ENCODE data around the gene TFDP1.

DNA sequence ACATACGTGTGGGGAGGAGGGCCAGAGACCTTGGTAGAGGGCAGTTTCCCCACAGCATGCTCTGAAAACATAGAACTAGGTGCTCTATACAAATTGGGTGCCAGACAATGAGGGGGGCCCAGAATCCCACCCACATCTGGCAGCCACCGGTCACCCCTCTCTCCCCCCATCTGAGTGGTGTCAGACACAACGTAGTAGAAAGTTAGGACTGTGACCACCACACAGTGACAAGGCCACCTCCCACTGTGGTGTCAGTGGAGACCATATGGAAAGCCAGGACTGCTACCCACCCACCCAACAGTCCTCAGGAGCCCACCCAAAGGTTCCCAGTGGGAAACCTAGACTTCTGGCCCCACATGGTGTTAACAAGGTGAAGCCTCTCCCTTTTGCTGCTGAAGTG lies 75.5 kb downstream of the TFDP1 start:
- TF ChIP-seq EZH2 (IDR thresholded peaks at IDR 0.05; ENCODE audit: low read length, missing control alignments) = no peak
- TF ChIP-seq, protein P1, sequence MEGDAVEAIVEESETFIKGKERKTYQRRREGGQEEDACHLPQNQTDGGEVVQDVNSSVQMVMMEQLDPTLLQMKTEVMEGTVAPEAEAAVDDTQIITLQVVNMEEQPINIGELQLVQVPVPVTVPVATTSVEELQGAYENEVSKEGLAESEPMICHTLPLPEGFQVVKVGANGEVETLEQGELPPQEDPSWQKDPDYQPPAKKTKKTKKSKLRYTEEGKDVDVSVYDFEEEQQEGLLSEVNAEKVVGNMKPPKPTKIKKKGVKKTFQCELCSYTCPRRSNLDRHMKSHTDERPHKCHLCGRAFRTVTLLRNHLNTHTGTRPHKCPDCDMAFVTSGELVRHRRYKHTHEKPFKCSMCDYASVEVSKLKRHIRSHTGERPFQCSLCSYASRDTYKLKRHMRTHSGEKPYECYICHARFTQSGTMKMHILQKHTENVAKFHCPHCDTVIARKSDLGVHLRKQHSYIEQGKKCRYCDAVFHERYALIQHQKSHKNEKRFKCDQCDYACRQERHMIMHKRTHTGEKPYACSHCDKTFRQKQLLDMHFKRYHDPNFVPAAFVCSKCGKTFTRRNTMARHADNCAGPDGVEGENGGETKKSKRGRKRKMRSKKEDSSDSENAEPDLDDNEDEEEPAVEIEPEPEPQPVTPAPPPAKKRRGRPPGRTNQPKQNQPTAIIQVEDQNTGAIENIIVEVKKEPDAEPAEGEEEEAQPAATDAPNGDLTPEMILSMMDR (conservative IDR thresholded peaks at IDR 0.05 in 1 of 2, IDR thresholded peaks at IDR 0.05 in 1 of 2; ENCODE audit: low read depth in 1 of 2, low read length in 2 of 2) = no peak

Data from fibroblast of lung (primary cell).